Mucosa of stomach (tissue), 1 donor: ENCODE data around the gene EDRF1.
"Not testable (repeated sequence)": the region's sequence is repeated elsewhere in the genome, so short reads cannot be mapped to it uniquely, and the experiment has no call there.

ENCODE experiments used
- H3K27me3 ChIP-seq: one replicate; pipeline ENCODE4 v1.7.0; 2013; ENCODE audit warnings: mild to moderate bottlenecking, low read length; ENCODE audit not compliant: control insufficient read depth, insufficient read depth
- H3K36me3 ChIP-seq: one replicate; pipeline ENCODE4 v1.7.0; 2013; ENCODE audit warnings: low read length; ENCODE audit not compliant: control insufficient read depth, insufficient read depth
- H3K4me1 ChIP-seq: one replicate; pipeline ENCODE4 v1.7.0; 2013; ENCODE audit warnings: mild to moderate bottlenecking, low read length; ENCODE audit not compliant: control insufficient read depth, insufficient read depth
- H3K4me3 ChIP-seq: one replicate; pipeline ENCODE4 v1.7.0; 2013; ENCODE audit warnings: low read length
- H3K9ac ChIP-seq: one replicate; pipeline ENCODE4 v1.7.0; 2013; ENCODE audit warnings: mild to moderate bottlenecking, low read length, moderate library complexity
- H3K9me3 ChIP-seq: one replicate; pipeline ENCODE4 v1.7.0; 2013; ENCODE audit warnings: mild to moderate bottlenecking, low read length, moderate library complexity; ENCODE audit not compliant: control insufficient read depth
- donor health status: Pancreatic carcinoma.

Gene EDRF1

DNA sequence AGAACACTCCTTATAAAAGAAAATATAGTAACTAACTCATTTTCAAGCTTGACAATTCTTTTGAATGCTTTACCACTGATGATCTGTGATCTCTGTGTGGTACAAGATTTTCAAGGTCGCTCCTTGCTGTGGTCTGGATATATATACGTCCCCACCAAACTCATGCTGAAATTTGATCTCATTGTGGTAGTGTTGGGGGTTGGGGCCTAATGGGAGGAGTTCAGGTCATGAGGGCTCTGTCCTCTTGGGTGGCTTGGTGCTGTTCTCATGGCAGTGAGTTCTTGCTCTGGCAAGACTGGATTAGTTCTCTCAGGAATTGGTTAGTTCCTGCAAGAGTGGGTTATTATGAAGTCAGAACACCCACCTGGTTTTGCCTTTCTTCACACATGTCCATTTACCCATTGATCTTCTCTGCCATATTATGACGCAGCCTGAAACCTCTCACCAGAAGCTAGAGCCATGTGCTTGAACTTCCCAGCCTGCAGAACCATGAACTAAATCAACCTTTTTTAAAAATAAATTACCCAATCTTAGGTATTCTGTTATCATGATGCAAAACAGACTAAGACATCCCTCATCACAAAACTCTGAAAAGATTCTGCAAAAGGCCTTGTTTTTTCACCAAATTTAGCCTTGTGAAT is 8.3 kb upstream of the EDRF1 start:
- Histone ChIP-seq H3K4me1 (peaks cover 4% of the 10 kb centered on the region), H3K9me3 (no peaks in the 10 kb centered on the region)

GRCh38 chr10:125714728-125715127 is 4.8 kb upstream of the EDRF1 start:
- H3K36me3 ChIP-seq, H3K9me3 ChIP-seq, H3K27me3 ChIP-seq, H3K4me1 ChIP-seq, H3K9ac ChIP-seq, H3K4me3 ChIP-seq: not testable (repeated sequence)

More for the DNA sequence above, 8.3 kb upstream of the EDRF1 start:
- no peak overlapping the region for H3K9ac ChIP-seq
- H3K4me3 ChIP-seq, result no peak overlapping the region
- no peaks in the 10 kb centered on the region for H3K36me3 ChIP-seq
- H3K27me3 ChIP-seq, result no peaks in the 10 kb centered on the region

GRCh38 chr10:125720002-125720382 is 483 bp downstream of the EDRF1 start:
- peak overlapping the region; percentile 93 for H3K9ac ChIP-seq
- H3K9me3 ChIP-seq, result no peaks in the 10 kb centered on the region
- H3K27me3 ChIP-seq, result no peaks in the 10 kb centered on the region
- no peaks in the 10 kb centered on the region for H3K4me1 ChIP-seq
- peak overlapping the region; percentile 86 for H3K4me3 ChIP-seq
- no peaks in the 10 kb centered on the region for H3K36me3 ChIP-seq

DNA sequence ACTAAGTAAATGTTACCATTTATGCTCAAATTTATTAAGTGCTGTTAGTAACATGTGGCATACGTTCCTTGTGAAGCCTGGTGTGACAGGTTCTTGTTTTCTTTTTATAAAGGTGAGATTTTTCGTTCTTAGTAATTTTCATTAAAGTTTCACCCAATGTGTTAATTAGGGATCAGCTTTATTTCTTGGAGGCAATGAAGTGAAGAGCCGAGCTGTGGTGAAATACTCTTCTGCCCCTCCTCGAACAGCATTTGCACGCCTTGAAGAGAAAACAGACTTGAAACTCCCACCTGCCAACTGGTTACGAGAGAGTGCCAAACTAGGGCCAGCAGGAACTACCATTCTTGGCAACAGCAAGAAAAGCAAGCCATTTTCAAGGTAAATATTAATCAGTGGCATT is 1.5 kb downstream of the EDRF1 start:
- Histone ChIP-seq H3K9me3 (no peaks in the 10 kb centered on the region), H3K4me1 (no peaks in the 10 kb centered on the region), H3K9ac (no peak overlapping the region), H3K27me3 (no peaks in the 10 kb centered on the region), H3K36me3 (peaks cover 6% of the 10 kb centered on the region), H3K4me3 (no peak overlapping the region)

GRCh38 chr10:125722811-125723210 is 3.3 kb downstream of the EDRF1 start:
- Histone ChIP-seq H3K27me3 (no peaks in the 10 kb centered on the region), H3K4me1 (no peaks in the 10 kb centered on the region), H3K36me3 (peaks cover 6% of the 10 kb centered on the region), H3K4me3 (no peak overlapping the region), H3K9ac (no peak overlapping the region), H3K9me3 (no peaks in the 10 kb centered on the region)

- no peaks in the 10 kb centered on the region for H3K4me1 ChIP-seq
- H3K36me3 ChIP-seq, result peaks cover 6% of the 10 kb centered on the region
- H3K9ac ChIP-seq, result no peak overlapping the region
- no peaks in the 10 kb centered on the region for H3K9me3 ChIP-seq
- H3K4me3 ChIP-seq, result no peak overlapping the region
- no peaks in the 10 kb centered on the region for H3K27me3 ChIP-seq
These were observed 7.4 kb downstream of the EDRF1 start for GRCh38 chr10:125726914-125727313.

- H3K36me3 ChIP-seq, result peaks cover 6% of the 10 kb centered on the region
These were observed 7.9 kb downstream of the EDRF1 start for GRCh38 chr10:125727436-125727835.

DNA sequence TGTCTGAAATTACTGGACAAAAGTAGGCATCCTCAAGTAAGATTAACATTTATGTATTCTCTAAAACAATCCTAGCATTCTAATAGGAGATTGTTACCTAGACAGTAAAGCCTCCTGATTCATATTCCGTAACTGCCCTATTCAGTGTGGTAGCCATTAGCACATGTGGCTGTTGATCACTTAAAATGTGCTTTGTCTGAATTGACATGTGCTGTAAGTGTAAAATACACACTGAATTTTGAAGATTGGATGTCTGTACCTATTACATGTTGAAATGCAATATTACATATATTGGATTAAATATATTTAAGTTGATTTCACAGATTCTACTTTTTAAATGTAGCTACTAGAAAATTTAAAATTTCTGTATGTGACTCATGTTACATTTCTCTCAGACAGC is 14.6 kb downstream of the EDRF1 start:
- no peaks in the 10 kb centered on the region for H3K27me3 ChIP-seq
- H3K9ac ChIP-seq, result no peak overlapping the region
- no peaks in the 10 kb centered on the region for H3K36me3 ChIP-seq
- H3K4me3 ChIP-seq, result no peak overlapping the region
- H3K4me1 ChIP-seq, result no peaks in the 10 kb centered on the region
- H3K9me3 ChIP-seq, result no peaks in the 10 kb centered on the region

More at GRCh38 chr10:125727436-125727835, 7.9 kb downstream of the EDRF1 start:
- Histone ChIP-seq H3K9me3 (no peaks in the 10 kb centered on the region), H3K27me3 (no peaks in the 10 kb centered on the region), H3K4me3 (no peak overlapping the region), H3K9ac (no peak overlapping the region), H3K4me1 (no peaks in the 10 kb centered on the region)

DNA sequence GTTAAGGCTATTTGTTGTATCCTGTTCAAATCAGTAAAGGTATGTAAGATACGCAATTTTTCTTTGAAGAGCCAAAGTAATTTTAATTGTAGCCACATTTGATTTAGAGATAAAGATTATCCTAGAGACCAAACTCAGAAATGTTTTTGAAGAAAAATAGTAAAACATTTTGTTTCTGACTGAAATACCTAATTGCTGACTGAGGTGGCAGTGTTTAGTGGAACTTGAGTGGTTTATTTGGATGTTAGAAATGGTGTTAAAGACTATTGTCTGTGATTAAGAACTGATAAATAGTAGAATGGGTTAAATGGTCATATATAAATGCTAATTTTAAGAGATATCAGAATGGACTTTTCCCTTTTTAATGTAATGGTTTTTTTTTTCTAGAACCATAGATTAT is 15.3 kb downstream of the EDRF1 start:
- H3K36me3 ChIP-seq, result no peaks in the 10 kb centered on the region

GRCh38 chr10:125738206-125738605 is 18.7 kb downstream of the EDRF1 start:
- peaks cover 5% of the 10 kb centered on the region for H3K36me3 ChIP-seq
- no peak overlapping the region for H3K9ac ChIP-seq
- no peaks in the 10 kb centered on the region for H3K4me1 ChIP-seq
- H3K27me3 ChIP-seq, result no peaks in the 10 kb centered on the region
- H3K4me3 ChIP-seq, result no peak overlapping the region
- no peaks in the 10 kb centered on the region for H3K9me3 ChIP-seq

More for the DNA sequence above, 15.3 kb downstream of the EDRF1 start:
- no peak overlapping the region for H3K4me3 ChIP-seq
- no peaks in the 10 kb centered on the region for H3K9me3 ChIP-seq
- H3K9ac ChIP-seq, result no peak overlapping the region
- H3K27me3 ChIP-seq, result no peaks in the 10 kb centered on the region
- no peaks in the 10 kb centered on the region for H3K4me1 ChIP-seq

DNA sequence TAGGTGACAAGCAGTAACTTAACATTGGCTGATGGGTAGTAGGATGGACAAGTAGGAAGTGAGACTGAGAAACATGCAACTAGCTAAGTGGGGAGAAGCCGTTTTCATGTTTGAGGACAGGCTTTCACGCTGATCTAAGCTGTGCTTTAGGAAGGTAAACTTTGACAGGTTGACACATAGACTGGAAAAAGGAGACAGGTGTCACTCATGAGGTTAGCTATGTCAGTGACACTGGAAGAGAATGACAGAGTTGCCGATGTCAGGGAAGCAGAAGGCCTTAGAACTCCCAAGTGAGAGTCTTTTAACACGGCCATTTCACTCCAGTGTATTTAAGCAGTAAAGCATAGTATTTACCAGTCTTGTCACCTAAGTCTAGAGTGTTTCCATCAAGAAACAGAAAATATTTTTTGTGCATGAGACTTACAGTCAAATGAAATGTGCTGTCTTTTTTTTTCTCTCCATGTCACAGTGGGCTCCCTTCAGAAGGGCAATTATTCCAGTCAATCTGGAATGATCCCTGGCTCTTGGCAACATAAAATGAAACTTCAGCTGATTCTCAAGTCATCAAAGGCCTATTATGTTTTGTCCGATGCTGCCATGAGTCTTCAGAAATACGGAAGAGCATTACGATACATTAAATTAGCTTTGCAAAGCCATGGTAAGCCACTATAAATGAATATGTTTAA is 20.6 kb downstream of the EDRF1 start:
- Histone ChIP-seq H3K27me3 (no peaks in the 10 kb centered on the region), H3K4me3 (no peak overlapping the region), H3K9me3 (no peaks in the 10 kb centered on the region), H3K9ac (no peak overlapping the region), H3K4me1 (no peaks in the 10 kb centered on the region), H3K36me3 (peaks cover 5% of the 10 kb centered on the region)

DNA sequence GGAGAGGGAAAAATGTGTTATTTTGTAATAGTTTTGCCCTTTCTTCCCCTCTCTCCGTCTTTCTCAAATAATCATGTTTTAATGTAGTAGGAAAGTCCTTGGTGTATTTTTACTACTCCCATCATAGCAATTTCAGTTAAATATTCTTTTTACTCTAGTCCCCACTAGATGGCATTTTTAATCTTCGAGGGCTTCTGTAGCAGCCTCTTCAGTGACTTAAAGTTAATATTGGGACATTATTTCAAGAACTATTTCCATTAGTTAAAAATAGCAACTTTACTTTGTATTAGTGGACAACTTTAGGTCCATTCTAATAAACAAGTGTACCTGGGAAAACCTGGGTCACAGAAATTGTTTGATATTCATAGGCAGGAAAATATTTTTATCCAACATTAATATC is 23.0 kb downstream of the EDRF1 start:
- Histone ChIP-seq H3K36me3 (peaks cover 10% of the 10 kb centered on the region), H3K9ac (no peak overlapping the region)

More for the DNA sequence above, 23.0 kb downstream of the EDRF1 start:
- H3K9me3 ChIP-seq, result no peaks in the 10 kb centered on the region
- no peaks in the 10 kb centered on the region for H3K4me1 ChIP-seq
- H3K27me3 ChIP-seq, result no peaks in the 10 kb centered on the region
- H3K4me3 ChIP-seq, result no peak overlapping the region
